Effector memory CD4-positive, alpha-beta T cell (primary cell): Measurements from ENCODE around the gene KLHL40.

ENCODE experiments used
- DNase-seq, 3 donors: peaks; one replicate each; pipeline ENCODE4 v3.0.0-alpha.2; 2020
- H3K27ac ChIP-seq: 2 replicates; pipeline ENCODE4 v1.7.0; 2013; ENCODE audit warnings: mild to moderate bottlenecking, low read length, moderate library complexity; ENCODE audit not compliant: insufficient read depth, poor library complexity, severe bottlenecking
- H3K27me3 ChIP-seq: replicated peaks from 2 replicates; pipeline ENCODE4 v1.7.0; 2013; ENCODE audit warnings: mild to moderate bottlenecking, low read length; ENCODE audit not compliant: insufficient read depth, control insufficient read depth, poor library complexity, severe bottlenecking
- H3K36me3 ChIP-seq: 2 replicates; pipeline ENCODE4 v1.7.0; 2013; ENCODE audit warnings: mild to moderate bottlenecking, low read length, moderate library complexity; ENCODE audit not compliant: control insufficient read depth, insufficient read depth
- H3K4me1 ChIP-seq: 2 replicates; pipeline ENCODE4 v1.7.0; 2013; ENCODE audit warnings: low read length, mild to moderate bottlenecking; ENCODE audit not compliant: control insufficient read depth, insufficient read depth, poor library complexity, severe bottlenecking
- H3K4me3 ChIP-seq: 2 replicates; pipeline ENCODE4 v1.7.0; 2013; ENCODE audit warnings: low read length, low read depth, mild to moderate bottlenecking; ENCODE audit not compliant: insufficient read depth, poor library complexity, severe bottlenecking
- H3K9me3 ChIP-seq: 2 replicates; pipeline ENCODE4 v1.7.0; 2013; ENCODE audit warnings: mild to moderate bottlenecking, low read length, moderate library complexity; ENCODE audit not compliant: control insufficient read depth

The KLHL40 gene

DNA sequence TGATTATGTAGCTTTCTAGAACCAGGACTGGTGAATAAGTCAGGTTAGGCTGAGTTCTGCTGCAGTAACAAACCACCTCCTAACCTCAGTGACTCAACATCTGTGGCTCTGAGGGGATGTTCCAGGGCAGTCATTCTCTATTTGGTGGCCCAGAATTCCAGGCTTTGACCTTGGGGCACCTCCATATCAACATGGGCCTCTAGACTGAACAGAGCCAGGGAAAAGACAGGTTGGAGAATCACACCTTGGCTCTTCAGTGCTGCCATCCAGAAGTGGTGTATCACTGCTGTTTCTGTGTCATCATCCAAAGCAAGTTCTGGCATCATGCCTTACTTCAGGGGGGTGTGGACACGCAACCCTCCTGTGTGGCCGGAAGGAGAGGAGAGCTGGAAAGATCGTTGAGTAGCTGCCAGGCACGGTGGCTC is 16.5 kb upstream of the KLHL40 start:
- Histone ChIP-seq H3K27me3 (no peaks in the 10 kb centered on the region), H3K27ac (no peak overlapping the region), H3K4me1 (no peaks in the 10 kb centered on the region), H3K36me3 (no peaks in the 10 kb centered on the region), H3K4me3 (no peak overlapping the region), H3K9me3 (no peaks in the 10 kb centered on the region)
- no peak for DNase-seq

DNA sequence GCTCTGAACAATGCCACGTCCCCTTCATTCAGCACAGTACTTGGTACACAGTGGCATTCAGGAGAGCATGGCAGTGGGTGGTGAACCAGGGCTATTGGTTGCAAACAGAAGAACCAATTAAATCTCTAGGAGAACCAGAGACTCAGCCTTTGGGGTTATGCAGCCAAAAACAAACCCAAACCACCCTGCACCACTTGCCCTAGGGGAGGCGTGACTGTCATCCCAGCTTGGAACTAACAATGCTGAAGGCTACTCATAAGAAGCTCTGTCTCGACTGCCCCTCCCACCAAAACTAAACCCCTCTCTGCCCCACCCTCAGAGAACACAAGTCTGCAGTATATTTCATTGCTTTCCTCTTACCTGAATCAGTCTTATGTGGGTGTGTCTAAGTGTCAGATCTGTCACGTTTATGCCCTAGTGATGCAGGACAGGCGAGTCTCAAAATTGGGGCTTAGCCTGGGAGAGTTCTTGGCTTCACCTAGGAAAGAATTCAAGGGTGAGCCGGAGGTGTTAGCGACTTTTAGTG is 15.2 kb upstream of the KLHL40 start:
- H3K27ac ChIP-seq: no peak overlapping the region
- no peak overlapping the region for H3K4me3 ChIP-seq
- no peaks in the 10 kb centered on the region for H3K4me1 ChIP-seq
- H3K36me3 ChIP-seq: no peaks in the 10 kb centered on the region
- H3K9me3 ChIP-seq: no peaks in the 10 kb centered on the region
- H3K27me3 ChIP-seq: no peaks in the 10 kb centered on the region
- DNase-seq: no peak

DNA sequence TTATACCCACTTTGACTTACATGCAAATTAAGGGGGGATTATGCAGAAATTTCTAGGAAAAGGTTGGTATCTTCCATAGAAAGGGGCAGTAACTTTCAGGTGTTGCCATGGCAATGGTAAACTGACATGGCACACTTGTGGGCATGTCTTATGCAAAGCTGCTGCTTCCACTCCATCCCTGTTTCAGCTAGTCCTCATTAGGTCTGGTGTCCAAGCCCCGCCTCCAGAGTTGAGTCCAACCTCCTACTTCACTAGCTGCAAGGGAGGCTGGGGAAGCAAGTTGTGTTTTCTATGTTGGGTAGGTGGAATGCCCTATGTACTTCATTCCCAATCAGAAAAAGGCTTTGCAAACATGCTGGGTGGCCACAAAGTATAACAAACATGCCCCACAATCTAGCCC is 14.7 kb upstream of the KLHL40 start:
- no peak overlapping the region for H3K4me3 ChIP-seq
- no peaks in the 10 kb centered on the region for H3K27me3 ChIP-seq
- no peaks in the 10 kb centered on the region for H3K9me3 ChIP-seq
- H3K27ac ChIP-seq: no peak overlapping the region
- no peak for DNase-seq
- H3K4me1 ChIP-seq: no peaks in the 10 kb centered on the region
- no peaks in the 10 kb centered on the region for H3K36me3 ChIP-seq

DNA sequence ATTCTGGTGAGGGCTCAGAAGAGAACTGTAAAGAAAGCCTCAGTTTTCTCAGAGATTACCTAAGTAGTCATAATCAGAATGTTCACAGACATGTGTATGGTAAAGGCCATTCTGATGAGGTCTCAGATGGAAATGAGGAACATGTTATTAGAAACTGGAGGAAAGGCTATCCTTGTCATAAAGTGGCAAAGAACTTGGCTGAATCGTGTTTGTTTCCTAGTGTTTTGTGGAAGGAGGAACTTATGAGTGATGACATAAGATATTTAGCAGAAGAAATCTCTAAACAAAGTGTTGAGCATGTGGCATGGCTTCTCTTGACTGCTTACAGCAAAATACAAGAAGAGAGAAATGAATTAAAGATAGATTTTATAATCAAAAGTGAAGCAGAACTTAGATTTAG is 12.8 kb upstream of the KLHL40 start:
- Histone ChIP-seq H3K4me3 (no peak overlapping the region), H3K4me1 (no peaks in the 10 kb centered on the region), H3K9me3 (no peaks in the 10 kb centered on the region), H3K27ac (no peak overlapping the region), H3K36me3 (no peaks in the 10 kb centered on the region), H3K27me3 (no peaks in the 10 kb centered on the region)
- DNase-seq: no peak

DNA sequence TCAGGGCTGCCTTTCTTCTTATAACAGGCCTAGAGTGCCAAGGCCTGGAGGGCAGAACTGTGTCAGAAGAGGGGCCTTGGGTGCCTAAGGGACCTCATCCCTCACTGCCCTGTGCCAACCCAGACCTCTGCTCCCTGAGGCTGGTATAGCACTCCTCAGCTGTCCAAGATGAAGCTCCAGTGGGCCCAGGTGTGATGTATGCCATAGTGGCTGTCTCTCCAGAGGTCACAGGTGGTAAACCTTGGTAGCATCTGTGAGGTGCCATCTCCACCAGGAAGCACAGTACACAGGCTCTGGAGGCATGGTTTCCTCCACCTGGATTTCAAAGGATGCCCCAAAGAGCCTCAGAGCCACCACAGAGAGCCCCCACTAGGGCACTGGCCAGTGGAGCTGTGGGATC is 12.3 kb upstream of the KLHL40 start:
- Histone ChIP-seq H3K4me1 (no peaks in the 10 kb centered on the region), H3K27me3 (no peaks in the 10 kb centered on the region), H3K36me3 (no peaks in the 10 kb centered on the region), H3K27ac (no peak overlapping the region), H3K4me3 (no peak overlapping the region), H3K9me3 (no peaks in the 10 kb centered on the region)
- DNase-seq: no peak

DNA sequence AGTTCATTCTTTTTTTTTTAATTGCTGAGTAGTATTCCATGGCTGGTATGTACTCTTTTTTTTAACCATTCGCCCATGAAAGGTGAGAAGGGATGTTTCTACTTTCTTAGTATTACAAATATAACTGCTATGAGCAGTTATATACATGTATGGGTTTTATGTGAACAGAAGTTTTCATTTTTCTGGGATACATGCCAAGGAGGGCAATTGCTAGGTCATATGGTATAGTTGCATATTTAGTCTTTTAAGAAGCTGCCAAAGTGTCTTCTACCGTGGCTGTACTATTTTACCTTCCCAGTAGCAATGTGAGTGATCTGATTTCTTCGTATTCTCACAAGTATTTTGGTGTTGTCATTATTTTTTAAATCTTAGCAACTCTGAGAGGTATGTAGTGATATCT is 11.2 kb upstream of the KLHL40 start:
- Histone ChIP-seq H3K36me3 (no peaks in the 10 kb centered on the region), H3K9me3 (no peaks in the 10 kb centered on the region), H3K27ac (no peak overlapping the region), H3K4me3 (no peak overlapping the region), H3K4me1 (no peaks in the 10 kb centered on the region), H3K27me3 (no peaks in the 10 kb centered on the region)
- no peak for DNase-seq

DNA sequence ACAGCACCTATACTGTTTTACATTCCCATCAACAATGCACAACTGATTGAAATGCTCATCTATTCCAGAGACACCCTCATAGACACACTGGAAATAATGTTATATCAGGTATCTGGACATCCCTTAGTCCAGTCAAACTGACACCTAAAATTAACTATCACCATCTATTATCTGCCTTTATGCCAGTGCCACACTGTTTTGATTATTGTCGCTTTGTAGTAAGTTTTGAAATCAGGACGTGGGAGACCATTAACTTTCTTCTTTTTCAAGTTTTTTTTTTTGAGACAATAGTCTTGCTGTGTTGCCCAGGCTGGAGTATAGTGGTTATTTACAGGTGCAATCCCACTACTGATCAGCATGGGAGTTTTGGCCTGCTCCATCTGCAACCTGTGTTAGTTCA is 9.4 kb upstream of the KLHL40 start:
- no peaks in the 10 kb centered on the region for H3K36me3 ChIP-seq
- no peak overlapping the region for H3K4me3 ChIP-seq
- no peak overlapping the region for H3K27ac ChIP-seq
- no peaks in the 10 kb centered on the region for H3K27me3 ChIP-seq
- DNase-seq: no peak
- H3K4me1 ChIP-seq: no peaks in the 10 kb centered on the region
- no peaks in the 10 kb centered on the region for H3K9me3 ChIP-seq

DNA sequence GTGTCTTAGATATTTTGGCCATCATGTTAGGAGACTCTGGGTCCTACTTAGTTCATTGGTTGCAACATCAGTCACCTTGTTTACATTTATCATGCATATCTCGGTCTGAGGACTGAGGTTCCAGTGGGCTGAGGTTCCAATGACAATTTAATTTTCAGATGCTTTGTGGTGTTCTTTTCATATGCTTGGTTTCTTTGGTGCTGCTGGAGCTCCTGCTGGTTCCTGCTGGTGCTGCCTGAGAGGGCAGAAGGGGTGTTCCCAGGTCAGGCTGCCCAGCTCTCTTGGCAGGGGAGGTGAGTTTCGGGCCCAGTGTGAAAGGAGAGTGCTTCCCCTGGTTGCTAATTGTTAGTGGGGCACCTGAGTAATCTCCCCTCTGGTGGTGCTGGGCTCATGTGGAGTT is 6.9 kb upstream of the KLHL40 start:
- no peak overlapping the region for H3K4me3 ChIP-seq
- no peaks in the 10 kb centered on the region for H3K9me3 ChIP-seq
- no peaks in the 10 kb centered on the region for H3K36me3 ChIP-seq
- H3K4me1 ChIP-seq: no peaks in the 10 kb centered on the region
- no peak for DNase-seq
- no peak overlapping the region for H3K27ac ChIP-seq
- H3K27me3 ChIP-seq: no peaks in the 10 kb centered on the region

DNA sequence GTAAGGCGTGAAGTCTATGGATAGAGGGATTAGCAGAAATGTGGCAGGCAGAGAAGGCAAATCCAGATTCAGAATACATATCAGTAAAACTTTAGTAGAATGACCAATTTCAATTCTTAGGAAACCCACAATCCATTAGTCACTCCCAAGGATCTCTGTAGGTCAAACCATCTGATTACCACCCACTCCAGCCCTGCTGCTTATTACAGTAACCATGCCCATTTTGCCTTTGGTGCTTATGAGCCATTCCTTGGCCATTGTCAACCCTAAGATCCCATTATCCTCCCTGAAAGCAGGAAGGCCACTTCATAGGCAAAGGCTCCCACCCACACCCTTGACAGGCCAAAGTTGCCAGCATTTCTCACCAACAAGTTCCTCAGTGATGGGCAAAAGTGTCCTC is 5.1 kb upstream of the KLHL40 start:
- no peak for DNase-seq
- Histone ChIP-seq H3K27ac (no peak overlapping the region), H3K36me3 (no peaks in the 10 kb centered on the region), H3K27me3 (peaks cover 4% of the 10 kb centered on the region), H3K4me1 (no peaks in the 10 kb centered on the region), H3K9me3 (no peaks in the 10 kb centered on the region), H3K4me3 (no peak overlapping the region)

DNA sequence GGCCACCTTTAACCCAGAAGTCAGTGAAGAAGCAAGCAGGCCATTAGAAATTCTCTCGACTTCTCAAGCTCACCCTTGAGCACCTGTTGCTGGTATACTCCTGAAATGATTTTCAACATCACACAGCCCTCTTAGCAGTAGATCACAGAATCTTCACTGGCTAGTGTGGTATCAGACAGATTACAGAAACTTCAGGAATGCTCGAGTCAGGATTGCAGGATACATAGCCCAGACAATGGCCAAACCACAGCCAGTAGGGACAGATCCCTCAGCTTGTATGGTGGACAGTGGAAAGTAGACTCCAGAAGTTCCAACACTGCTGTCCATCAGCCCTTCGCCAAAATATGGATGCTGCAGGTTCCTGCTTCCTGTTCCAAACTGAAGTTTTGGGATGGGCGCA is 4.5 kb upstream of the KLHL40 start:
- H3K27ac ChIP-seq: no peak overlapping the region
- DNase-seq: no peak
- H3K27me3 ChIP-seq: peaks cover 6% of the 10 kb centered on the region
- no peak overlapping the region for H3K4me3 ChIP-seq
- H3K9me3 ChIP-seq: no peaks in the 10 kb centered on the region
- H3K36me3 ChIP-seq: no peaks in the 10 kb centered on the region
- no peaks in the 10 kb centered on the region for H3K4me1 ChIP-seq
